GM23248 (cell line): Measurements from ENCODE around the gene SLC25A45.

Source experiments
- EZH2 ChIP-seq: fragments of 200-600 bp; sonication (generic); IDR thresholded peaks from 2 replicates; pipeline ENCODE4 v1.6.1; 2018; ENCODE audit warnings: antibody characterized with exemption, mild to moderate bottlenecking; ENCODE audit not compliant: insufficient read depth, poor library complexity, severe bottlenecking
- EZH2phosphoT487 ChIP-seq: fragments of 200-600 bp; sonication (generic); IDR thresholded peaks from 2 replicates; pipeline ENCODE4 v1.6.1; 2018; ENCODE audit warnings: antibody characterized with exemption, moderate library complexity, mild to moderate bottlenecking, low read depth; ENCODE audit not compliant: insufficient read depth

DNA sequence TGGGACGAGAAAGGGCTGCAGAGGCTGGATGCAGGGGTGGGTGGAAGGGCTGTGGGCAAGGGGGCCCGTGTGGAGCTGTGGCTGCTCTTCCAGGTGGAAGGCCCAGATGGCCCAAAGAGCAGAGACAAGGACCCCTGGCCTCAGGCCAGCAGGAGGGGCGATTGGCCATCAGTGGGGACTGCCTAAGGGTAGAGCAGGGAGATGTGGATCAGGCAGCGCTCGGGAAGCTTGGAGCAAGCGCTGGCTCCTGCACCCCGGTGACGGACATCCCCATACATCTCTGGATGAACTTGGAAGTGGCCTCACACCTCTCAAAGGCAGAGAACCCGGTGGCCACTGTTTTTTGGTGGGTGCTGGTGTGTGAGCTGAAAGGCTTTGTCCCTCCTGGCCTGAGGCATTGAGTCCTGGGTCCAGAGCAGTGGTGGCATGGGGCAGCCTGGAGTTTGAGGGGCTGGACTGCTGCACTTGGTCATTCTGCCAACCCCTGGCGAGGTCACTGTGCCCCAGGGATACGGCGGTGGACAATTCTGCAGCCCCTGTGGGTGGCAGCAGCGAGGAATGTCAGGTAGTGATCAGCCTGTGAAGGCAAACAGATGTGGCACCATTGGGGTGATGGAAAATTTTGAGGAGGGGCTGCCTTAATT lies 9.9 kb upstream of the SLC25A45 start:
- TF ChIP-seq EZH2 (no peak), EZH2phosphoT487 (no peak)
